Measurements from ENCODE around the gene ZIC2. TPM values are rescaled to one million over a fixed set of nuclear protein-coding genes. Genes with fewer than 3 reads are reported as not detected.
A peak's percentile ranks its signal among the peaks of the same experiment; 100 is the strongest.

ZIC2 gene
- total RNA-seq, 2 donors from 2014 or later: not detected

DNA sequence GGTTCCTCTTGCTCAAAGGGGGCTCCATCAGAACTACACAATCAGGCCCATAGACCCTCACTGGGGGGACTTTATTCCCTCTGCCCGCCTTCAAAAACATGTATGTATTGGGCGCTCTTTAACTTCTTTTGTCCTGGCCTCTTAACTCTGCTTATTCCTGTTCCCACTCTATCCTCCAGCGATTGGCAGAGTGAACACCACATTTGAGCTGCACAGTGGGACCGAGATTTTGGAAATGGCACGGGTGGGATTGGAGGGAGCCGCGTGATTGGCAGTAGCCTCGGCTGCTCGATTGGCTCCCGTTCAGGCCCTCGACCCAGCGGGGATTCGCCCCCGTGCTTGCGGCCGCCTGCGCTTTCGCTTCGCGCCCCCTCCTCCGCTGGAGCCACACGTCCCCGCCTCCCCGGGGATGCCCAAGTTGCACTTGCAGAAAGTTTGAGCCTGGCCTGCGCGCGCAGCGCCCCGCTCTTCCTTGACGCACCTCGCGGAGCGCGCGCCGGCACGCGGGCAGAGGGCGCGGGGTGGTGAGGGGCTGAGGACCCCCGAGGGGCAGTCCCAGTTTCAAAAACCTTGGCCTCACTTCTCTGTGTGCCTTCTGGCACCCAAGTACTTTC, 9.9 kb upstream of the ZIC2 start, which contains the start of gene ZIC5:
Gene ZIC5, minus strand, starts transcription at position 192 of the 614 bp plus-strand sequence. Its CDS starts 164 bp downstream, at position 28.
- intact Hi-C loops (cut with DNase I): no loop called here
- ATAC-seq (no peak), DNase-seq (no peak)

DNA sequence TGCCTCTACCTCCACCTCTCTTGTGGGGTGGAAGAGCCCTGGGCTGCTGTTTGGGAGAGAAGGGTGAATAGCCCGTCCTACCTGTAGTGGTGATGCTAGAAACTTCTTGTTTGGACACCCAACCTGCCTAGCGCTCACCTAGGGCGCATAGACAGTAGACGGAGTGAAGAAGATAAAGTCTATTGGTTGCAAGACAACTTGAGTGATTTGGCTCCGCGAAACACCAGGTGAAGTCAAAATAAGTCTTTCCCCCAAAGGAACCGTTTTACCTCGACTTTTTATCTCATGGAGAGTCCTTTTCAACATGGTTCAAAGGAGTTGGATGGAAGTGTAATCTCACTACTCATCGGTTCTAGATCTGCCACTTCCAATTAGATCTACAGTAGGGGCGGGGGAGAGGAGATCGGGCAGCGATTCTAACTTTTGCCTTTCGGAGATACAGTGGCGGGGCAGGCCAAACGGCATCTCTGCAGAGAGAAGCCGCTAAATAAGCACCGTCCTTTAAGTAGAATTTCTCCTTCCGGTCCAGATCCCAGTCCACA, 9.3 kb upstream of the ZIC2 start:
- DNase-seq: no peak
- intact Hi-C loops (cut with DNase I): no loop called here
- ATAC-seq: no peak

DNA sequence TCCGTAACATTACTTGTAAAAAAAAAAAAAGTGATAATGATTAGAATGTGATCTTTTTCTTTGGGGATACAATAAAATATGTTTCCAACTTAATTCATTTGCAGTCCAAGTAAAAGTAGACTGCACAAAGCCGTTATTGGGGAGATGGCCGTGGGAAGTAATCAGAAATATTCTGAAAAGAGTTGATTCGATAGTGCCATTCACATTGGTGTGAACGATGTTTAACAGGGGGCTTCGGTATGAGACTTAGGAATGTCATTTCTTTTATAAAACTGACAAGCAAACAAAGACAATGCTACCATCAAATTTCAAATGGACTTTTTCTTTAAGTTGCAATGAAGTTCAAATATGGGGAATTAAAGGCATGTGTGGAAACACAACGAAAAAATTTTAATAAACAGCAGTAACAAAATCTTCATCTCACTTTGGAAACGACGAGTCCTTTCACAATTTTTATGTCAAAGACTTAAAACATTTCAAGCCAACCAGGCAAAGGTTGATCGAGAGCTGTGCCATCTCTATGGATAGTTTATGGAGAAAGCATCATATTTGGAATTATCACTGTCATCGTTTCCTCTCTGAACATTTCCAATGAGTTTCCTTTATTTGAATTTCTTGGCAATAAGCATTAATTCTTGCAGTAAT, 8.3 kb upstream of the ZIC2 start:
- no peak for ATAC-seq

DNA sequence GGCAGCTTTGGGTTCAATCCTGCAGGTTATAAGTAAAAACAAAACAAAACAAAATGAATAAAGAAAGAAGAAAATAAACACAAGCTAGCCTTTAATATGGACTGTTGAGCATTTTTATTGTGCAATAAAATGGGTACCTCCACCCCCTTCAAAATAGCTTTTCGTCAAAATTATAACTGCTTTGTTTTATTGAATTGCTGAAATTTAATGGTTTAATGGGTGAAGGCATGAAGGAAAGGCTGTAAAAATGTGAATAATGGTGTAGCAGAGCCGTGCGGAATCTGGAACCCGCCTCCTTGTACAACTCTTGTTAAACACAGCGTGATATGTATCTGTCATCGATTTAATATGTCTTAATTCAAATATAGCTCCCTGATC, 7.8 kb upstream of the ZIC2 start:
- DNase-seq (no peak), ATAC-seq (no peak)
- intact Hi-C loops (cut with DNase I): no loop called here

More for the DNA sequence above, 8.3 kb upstream of the ZIC2 start:
- intact Hi-C loops (cut with DNase I): no loop called here
- DNase-seq: no peak

DNA sequence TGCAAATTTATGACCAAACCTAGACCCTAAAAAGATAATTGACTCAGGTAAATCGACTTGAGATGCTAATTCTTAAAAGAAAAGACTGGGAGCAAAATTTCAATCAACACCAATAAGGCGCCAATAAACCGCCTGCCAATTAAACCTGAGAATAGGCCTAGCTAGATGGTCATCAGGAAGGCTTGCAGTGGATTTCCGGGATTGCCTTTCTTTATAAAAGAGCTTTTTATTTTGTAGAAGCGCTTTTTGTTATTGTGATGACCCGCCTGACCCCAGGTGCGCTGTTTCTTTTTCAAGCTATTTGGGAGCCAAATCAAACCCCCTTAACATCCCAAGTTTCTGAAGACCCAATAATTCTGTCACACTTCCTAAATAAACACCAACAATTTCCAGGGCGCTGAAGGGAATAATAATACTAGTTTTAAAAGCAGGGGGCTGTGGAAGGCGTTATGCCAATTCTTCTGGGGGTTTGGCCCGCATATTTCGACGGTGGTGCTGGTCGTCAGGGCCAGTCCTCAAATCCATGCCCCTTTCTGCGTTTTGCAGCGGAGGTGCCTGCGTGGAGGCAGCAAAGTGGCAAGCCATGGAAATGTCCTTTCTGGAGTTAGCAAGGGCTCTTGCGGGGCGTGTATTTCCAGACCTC, 7.2 kb upstream of the ZIC2 start:
- DNase-seq (no peak), ATAC-seq (no peak)
- intact Hi-C loops (cut with DNase I): no loop called here

DNA sequence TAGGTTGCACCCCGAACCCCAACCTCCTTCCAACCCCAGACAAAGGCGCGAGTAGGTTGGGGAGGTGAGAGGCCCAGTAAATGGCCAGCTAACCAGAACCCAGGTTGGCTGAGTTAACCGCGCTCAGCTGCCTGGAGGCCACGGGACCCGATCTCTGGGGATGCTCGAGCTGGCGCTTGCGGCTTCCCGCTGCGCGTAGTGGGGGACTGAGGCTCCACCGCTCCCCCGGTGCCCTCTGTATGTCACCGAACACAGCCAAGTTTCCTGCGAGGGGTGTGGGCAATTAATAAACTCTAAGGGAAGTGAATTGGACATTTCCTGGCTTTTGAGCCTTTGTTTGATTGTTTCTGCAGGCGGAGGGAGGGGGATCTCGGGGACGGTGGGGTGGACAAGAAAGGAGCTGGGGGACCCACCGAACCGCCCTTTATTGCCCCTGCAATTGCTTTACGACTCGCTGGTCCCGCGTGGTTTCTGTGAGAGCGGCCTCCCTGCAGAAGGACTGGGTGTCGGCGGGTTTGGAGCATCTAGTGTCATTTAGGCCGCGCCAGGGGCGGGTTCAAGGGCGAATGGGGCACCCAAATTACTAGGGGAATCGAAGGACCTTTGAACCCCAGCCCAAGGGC, 6.5 kb upstream of the ZIC2 start:
- DNase-seq (no peak), ATAC-seq (no peak)
- intact Hi-C loops (cut with DNase I): no loop called here

DNA sequence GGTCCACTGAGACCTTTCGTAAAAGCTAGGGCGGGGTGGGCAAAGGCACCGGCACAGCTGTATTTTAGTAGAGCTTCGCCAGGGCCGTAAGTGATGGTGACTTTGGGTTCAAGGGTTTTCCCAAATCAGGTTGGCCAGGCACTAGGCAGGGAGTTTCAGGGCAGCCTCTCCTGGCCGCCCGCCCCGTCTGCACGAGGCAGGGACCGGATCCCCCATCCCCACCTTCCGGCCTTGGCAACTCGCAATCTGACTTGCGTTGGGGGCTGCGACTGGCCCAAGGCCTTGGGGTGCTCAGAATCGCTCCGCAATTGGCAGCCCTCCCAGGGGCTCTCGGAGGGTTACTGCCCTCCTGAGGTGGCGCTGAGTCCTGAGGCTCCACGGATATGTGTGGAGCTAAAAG, 6.0 kb upstream of the ZIC2 start:
- no peak for ATAC-seq
- intact Hi-C loops (cut with DNase I): no loop called here
- DNase-seq: no peak

DNA sequence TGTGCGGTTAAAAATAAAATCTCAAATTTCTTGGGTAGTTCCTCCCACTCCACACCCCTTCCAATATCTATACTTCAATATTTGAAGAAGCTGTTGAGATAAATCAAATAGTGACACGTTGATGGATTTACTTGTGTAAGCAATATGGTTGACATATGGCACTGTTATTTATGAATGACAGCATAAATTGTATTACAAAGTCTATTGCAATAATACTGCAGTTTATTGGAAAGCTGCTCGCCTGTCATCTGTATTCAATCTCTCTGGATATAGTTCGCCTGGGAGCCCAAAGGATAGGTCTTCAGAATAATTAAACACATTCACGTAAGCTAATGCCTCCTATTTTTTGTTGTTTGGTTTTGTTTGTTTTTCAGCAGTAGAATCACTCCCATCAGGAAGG, 5.0 kb upstream of the ZIC2 start:
- DNase-seq (no peak), ATAC-seq (no peak)
- intact Hi-C loops (cut with DNase I): no loop called here

DNA sequence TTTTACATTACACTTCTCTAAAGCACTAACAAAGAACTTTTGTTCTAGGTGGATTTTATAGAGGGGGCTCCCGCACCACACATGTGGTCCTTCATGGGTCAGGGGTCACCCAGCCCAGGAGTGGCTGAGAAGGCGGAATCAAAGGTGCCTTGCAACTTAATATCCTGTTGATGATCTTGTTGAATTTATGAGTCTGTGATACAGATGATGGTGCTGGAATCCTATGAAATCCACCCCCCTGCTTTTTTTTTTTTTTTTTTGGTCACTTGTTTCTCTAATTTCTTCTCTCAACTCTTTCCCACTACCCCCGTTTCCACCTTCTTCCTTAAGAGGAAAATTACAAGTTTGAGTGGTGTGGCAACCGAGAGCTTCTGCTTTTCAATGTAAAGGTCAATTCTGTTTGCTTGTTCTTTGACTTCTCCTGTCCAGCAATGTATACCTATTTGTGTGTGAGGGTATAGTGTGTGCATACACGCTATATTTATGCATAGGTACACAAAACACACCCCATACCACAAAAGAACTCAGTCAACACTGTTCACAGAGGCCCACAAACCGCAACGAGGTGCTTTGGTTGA, 4.2 kb upstream of the ZIC2 start:
- DNase-seq (no peak), ATAC-seq (no peak)
- intact Hi-C loops (cut with DNase I): no loop called here

DNA sequence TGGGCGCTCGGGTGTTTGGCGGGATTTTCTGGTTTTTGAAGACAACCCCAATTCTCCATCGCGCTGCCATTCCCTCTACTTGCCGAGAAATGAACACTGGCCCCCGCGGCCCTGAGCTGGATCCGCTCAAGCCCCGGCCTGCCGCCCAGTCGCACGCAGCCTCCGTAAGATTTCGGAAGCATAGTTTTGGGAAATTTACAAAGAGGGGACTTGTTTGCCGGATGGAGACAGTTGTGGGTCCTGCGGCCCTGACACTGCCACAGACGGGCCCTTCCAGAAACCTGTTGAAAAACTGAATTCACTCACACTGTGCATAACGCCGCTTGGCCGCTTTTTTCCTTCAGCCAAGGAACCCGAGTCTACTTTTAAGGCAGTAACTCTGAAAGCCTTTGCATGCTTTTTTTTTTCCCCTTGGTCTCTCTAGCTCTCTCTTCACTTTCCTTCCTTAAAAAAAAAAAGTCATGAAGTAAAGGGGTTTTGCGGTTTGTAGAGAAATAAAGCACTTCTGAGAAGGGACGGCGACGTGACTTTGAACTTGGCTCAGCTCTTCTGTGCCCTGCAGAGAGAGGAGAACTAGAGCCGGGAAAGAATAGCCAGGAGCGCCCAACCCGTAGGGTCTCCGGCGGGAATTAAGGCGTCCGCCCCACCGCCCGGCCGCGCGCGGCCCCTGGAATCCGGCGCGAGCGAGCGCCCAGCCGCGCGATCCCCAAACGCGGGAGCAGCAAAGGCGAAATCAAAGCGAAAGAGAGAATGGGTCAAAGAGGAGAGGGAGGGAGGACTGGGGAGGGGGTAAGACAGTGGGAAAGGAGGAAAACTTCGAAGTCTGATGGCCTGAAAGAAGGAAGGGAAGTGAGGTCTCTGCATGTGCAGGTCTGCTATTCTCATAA, 3.4 kb upstream of the ZIC2 start:
- DNase-seq (no peak), ATAC-seq (no peak)
- intact Hi-C loops (cut with DNase I): no loop called here

DNA sequence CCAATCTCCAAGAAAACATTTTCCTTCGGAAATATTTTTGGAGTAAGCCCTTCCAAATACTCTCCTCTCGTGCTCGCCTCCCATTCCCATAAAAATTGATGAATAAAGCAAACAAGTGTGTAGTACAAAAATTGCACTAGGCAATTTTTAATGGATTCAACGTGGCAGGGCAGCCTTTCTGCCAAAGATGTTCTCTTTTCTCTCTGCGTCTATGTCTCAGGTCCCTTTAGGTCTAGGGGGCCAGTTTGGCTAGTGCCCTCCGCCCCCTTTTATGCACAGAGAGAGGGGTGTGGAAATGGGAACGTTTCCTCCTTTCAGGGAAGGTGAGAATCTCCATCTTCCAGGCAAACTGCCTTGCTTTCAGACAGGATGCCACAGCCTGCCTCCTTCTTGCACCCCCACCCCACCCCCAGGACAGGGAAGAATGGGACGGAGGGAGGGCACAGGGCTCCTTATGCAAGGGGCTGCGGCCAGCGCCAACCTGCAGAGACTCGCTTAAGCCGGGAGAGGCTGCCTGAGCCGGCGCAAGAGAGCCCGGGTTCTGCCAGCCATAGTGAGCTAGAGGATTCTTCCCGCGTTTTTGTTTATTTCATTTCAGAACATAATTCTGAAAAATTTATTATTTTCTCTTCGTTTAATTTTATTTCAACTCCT, 2.7 kb upstream of the ZIC2 start:
- no peak for ATAC-seq
- intact Hi-C loops (cut with DNase I): no loop called here
- no peak for DNase-seq

DNA sequence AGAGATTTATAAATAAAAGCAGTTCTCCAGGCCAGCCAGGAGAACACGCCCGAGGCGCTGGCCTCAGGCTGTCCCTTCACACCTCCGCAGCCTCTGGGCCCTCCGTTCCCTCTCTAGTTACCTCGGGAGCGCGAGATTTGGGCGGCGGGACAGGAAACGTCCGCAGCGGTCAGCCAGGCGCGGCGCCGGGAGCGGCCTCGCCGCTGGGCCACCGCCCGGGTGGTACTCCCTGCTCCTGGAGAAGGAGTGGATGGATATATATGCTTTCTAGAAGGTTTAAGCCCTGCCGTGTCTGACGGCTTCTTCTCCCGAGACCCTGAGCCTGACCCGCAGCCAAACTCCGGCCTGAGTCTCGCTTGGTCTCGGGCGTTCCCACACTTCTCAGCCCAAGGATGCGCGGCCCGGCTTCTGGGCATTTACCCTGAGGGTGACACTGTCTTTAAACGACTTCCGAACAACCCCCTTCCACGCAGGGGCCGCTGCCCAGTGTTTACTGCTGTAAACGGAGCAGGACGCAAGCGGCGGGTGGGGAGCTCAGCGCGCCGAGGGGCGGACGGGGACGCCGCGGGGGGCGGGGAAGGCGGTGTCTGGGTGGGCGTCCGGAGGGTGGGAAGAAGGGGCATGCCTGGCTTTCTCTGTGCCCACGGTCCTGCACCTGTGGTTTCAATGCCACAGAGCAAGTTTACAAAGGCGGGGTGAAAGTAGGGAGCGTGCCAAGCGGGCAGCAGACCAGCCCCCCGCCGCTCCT, 2.0 kb upstream of the ZIC2 start:
- no peak for DNase-seq
- intact Hi-C loops (cut with DNase I): no loop called here
- ATAC-seq: no peak

DNA sequence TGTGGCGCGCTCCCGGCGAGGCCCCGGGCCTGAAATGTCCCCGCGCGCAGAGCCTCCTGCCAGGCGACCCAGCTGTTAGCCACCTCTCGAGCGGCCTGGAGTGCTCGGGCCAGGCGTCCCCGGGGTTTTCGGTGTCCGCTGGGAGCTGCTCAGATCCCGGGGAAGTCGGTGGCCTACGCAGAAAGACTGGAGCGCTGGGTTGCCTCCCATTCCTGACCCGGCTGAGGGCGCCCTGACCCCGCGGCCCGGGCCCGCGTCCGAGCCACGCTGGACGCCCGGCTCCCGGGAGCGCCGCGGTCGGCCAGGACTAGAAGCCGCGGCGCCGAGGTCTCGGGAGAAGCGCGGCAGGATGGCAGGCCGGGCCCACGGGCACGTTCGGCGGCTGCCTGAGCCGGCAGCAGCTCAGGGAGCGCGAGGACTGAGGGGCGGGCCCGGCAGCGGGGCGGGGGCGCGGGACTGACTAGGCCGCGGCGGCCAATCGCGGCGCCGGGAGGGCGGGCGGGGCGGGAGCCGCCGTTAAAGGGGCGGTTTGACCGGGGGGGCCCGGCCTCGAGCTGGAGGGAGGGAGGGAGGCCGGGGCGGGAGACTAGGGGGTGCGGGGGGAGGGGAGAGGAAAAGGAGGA, 1.3 kb upstream of the ZIC2 start:
- intact Hi-C loops (cut with DNase I): no loop called here
- peak; percentile 85 to 94 for ATAC-seq
- DNase-seq: peak; percentile 67

DNA sequence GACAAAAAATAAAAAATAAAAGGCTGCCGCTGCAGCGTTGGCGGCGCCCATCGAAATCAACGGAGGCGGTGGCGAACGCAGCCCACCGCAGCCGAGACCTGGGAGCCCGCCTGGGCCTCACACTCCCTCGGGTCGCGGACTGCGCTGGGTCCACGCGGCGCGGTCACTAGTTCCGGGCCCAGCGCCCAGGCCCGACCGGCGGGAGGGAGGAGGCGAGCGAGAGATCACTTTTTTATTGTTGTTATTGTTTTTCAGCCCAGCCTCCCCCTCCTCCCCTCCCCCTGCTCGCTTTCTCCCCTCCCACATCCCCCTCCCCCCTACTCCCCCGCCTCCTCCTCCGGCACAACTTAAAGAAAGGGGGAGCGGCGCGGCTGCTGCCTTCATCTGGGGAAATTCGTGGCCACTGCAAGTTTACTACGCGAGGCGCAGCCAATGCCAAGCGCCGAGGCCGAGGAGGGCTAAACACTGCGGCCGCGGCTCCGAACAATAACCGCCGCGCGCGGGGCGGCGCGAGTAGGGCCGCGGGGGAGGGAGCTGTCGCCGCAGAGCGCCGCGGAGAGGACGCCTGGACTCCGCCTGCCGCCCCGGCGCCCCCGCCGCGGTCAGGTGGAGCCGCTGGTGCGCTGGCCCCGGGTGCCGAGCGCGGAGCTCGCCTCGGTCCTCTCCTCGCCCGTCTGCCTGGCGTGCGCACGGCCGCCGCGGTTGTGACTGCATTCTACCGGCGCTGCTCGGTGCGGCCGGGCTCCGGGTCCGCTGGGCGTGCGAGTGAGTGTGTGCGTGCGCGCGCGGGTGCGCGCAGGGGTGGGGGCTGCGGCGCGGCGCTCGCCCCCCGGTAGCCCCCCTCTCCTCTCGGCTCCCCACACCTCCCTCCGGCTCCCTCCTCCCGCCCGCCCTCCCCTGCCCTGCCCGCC, 505 bp upstream of the ZIC2 start:
- DNase-seq: no peak
- intact Hi-C loops (cut with DNase I): no loop called here
- ATAC-seq: peak; percentile 16 to 34

DNA sequence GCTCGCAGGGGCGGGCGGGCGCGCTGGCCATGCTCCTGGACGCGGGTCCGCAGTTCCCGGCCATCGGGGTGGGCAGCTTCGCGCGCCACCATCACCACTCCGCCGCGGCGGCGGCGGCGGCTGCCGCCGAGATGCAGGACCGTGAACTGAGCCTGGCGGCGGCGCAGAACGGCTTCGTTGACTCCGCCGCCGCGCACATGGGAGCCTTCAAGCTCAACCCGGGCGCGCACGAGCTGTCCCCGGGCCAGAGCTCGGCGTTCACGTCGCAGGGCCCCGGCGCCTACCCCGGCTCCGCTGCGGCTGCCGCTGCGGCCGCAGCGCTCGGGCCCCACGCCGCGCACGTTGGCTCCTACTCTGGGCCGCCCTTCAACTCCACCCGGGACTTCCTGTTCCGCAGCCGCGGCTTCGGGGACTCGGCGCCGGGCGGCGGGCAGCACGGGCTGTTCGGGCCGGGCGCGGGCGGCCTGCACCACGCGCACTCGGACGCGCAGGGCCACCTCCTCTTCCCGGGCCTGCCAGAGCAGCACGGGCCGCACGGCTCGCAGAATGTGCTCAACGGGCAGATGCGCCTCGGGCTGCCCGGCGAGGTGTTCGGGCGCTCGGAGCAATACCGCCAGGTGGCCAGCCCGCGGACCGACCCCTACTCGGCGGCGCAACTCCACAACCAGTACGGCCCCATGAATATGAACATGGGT, 599 bp downstream of the ZIC2 start:
- DNase-seq (no peak), ATAC-seq (peak in 1 of 2 donors; percentile 8)
- intact Hi-C loops (cut with DNase I): no loop called here
